ENCODE measurements around the gene HNF4A.

Gene HNF4A

DNA sequence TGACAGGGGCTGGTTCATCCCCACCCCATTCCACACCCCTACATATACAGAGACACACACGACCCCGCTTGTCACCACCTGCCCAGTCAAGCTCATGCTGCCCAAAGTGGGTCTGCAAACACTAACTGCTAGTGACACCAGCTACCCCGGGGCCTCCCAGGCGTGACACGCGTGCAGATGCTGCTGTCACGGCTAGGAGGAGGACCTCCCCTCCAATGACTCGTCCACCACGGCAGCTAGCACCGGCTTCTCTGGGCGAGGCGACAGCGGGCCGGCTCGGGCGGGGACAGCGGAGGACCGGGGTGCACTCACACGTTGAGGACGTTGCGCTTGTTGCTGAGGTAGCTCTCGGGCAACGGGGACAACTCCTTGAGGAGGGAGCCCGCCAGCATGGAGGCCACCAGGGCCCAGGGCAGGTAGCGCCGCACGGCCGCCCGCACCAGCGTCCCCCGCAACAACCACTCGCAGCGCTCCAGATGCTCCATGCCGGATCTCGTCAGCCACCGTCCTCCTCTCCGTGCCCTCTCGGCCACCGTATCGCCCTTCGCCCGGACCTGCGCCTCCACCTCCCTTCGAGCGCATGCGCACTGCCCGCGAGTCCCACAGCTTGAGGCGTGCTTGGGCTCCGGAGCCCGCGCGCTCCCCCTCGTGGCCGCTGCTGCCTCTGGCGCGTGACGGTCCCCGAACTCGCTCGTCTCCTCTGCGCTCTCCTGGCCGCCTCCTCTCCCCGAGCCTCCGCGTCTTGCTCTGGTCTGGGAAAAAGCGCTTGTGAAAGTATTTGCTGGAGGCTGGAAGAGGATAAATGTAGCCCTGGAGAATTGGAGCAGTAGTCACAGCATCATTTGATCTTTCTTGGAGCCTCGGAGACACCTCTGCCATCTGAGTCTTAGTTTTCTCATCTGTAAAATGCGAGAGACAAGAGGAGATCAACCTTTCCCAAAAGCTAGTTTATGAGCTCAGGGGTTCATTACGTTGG lies 44.5 kb upstream of the HNF4A start, which contains the start of gene FITM2:
TSS of gene FITM2 (minus strand) at position 539 of the 976 bp plus-strand sequence. CDS start at position 485, 54 bp downstream.
- Histone ChIP-seq H3K27ac (ENCODE audit: low read length) (no peak within 1 kb of the TSS), H3K4me2 (ENCODE audit: low read length) (peak within 1 kb of the TSS; percentile 93), H3K27me3 (ENCODE audit: low read depth, low read length) (no peaks in the 10 kb centered on the region), H3K36me3 (replicated peaks; ENCODE audit: low read depth, low read length) (no peaks in the 10 kb centered on the region), H2AFZ (ENCODE audit: low read depth, low read length) (peak within 1 kb of the TSS; percentile 99), H3K4me1 (ENCODE audit: low read length) (peaks cover 9% of the 10 kb centered on the region), H3K9me3 (ENCODE audit: insufficient read depth, low read length) (no peaks in the 10 kb centered on the region), H3K9ac (ENCODE audit: low read length) (peak within 1 kb of the TSS; percentile 76), H3K79me2 (ENCODE audit: low read length) (peaks cover 15% of the 10 kb centered on the region), H4K20me1 (ENCODE audit: insufficient read depth, low read length) (no peaks in the 10 kb centered on the region), H3K4me3 (ENCODE audit: low read length) (peak within 1 kb of the TSS; percentile 79)
- TF ChIP-seq EZH2phosphoT487 (IDR thresholded peaks at IDR 0.05; ENCODE audit: low read depth), result no peak
- TF ChIP-seq, protein P1, sequence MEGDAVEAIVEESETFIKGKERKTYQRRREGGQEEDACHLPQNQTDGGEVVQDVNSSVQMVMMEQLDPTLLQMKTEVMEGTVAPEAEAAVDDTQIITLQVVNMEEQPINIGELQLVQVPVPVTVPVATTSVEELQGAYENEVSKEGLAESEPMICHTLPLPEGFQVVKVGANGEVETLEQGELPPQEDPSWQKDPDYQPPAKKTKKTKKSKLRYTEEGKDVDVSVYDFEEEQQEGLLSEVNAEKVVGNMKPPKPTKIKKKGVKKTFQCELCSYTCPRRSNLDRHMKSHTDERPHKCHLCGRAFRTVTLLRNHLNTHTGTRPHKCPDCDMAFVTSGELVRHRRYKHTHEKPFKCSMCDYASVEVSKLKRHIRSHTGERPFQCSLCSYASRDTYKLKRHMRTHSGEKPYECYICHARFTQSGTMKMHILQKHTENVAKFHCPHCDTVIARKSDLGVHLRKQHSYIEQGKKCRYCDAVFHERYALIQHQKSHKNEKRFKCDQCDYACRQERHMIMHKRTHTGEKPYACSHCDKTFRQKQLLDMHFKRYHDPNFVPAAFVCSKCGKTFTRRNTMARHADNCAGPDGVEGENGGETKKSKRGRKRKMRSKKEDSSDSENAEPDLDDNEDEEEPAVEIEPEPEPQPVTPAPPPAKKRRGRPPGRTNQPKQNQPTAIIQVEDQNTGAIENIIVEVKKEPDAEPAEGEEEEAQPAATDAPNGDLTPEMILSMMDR (IDR thresholded peaks at IDR 0.05; ENCODE audit: low read depth, low read length), result peak; percentile 98

DNA sequence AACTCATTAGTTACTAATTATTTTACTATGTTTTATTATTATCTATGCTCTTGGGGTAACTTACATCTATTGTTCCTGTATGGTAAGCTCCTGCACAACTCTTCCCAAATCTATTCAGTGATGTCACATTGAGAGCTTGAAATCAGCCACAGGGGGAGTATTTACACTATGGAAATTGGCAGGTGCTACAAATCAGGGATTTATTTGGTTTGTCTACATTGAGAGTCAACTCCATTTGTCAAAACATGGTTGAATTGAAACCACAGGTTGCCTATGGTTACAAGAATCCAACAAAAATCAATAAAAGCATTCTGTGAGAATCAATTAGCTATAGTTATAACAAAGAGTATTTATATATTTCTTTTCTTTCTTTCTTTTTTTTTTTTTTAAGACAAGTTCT lies 40.6 kb upstream of the HNF4A start:
- Histone ChIP-seq H3K79me2 (ENCODE audit: low read length) (peaks cover 9% of the 10 kb centered on the region), H2AFZ (ENCODE audit: low read depth, low read length) (no peak overlapping the region), H4K20me1 (ENCODE audit: insufficient read depth, low read length) (no peaks in the 10 kb centered on the region), H3K4me3 (ENCODE audit: low read length) (no peak overlapping the region), H3K27me3 (ENCODE audit: low read depth, low read length) (peaks cover 18% of the 10 kb centered on the region; the same call in 1 of the 2 replicates), H3K36me3 (replicated peaks; ENCODE audit: low read depth, low read length) (no peaks in the 10 kb centered on the region), H3K4me1 (ENCODE audit: low read length) (peaks cover 5% of the 10 kb centered on the region), H3K4me2 (ENCODE audit: low read length) (no peak overlapping the region), H3K27ac (ENCODE audit: low read length) (no peak overlapping the region), H3K9ac (ENCODE audit: low read length) (no peak overlapping the region), H3K9me3 (ENCODE audit: insufficient read depth, low read length) (no peaks in the 10 kb centered on the region; the same call in 1 of the 2 replicates)
- no peak for TF ChIP-seq EZH2phosphoT487 (IDR thresholded peaks at IDR 0.05; ENCODE audit: low read depth)
- TF ChIP-seq, protein P1 (IDR thresholded peaks at IDR 0.05; ENCODE audit: low read depth, low read length), result no peak

DNA sequence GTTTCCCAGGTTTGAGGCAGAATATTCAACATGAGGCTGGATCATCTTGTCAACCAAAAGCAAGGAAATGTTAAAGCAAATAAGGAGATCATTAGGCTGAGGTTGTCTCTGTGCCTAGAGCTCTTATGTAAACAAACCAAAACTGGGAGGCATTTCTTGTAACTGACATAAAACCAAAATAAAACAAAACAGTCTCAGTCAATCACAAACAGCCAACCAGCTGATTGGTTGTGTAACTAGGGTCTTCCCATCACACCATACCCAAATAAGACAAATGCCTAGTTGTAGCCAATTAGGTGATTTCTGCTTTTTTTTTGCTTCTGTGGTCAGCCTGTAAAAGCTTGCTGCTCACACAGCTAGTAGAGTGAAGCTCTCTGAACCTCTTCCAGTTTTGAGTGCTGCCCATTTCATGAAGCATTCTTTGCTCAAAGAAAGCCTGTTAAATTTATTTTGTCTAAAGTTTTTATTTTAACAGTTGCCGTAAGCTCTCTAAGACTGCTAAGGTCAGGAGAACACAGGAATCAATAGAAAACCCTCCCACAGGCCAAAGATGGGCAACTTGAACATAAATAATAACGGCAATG lies 35.6 kb upstream of the HNF4A start:
- H4K20me1 ChIP-seq (ENCODE audit: insufficient read depth, low read length), result no peaks in the 10 kb centered on the region
- peaks cover 24% of the 10 kb centered on the region; the same call in 1 of the 2 replicates for H3K27me3 ChIP-seq (ENCODE audit: low read depth, low read length)
- H3K4me1 ChIP-seq (ENCODE audit: low read length), result no peaks in the 10 kb centered on the region
- TF ChIP-seq, protein P1 (IDR thresholded peaks at IDR 0.05; ENCODE audit: low read depth, low read length), result no peak
- no peak for TF ChIP-seq EZH2phosphoT487 (IDR thresholded peaks at IDR 0.05; ENCODE audit: low read depth)
- H3K79me2 ChIP-seq (ENCODE audit: low read length), result no peaks in the 10 kb centered on the region
- no peaks in the 10 kb centered on the region; the same call in 1 of the 2 replicates for H3K9me3 ChIP-seq (ENCODE audit: insufficient read depth, low read length)
- H3K36me3 ChIP-seq (replicated peaks; ENCODE audit: low read depth, low read length), result no peaks in the 10 kb centered on the region
- no peak overlapping the region for H3K27ac ChIP-seq (ENCODE audit: low read length)
- H2AFZ ChIP-seq (ENCODE audit: low read depth, low read length), result no peak overlapping the region
- H3K4me3 ChIP-seq (ENCODE audit: low read length), result no peak overlapping the region
- no peak overlapping the region for H3K4me2 ChIP-seq (ENCODE audit: low read length)
- no peak overlapping the region for H3K9ac ChIP-seq (ENCODE audit: low read length)

DNA sequence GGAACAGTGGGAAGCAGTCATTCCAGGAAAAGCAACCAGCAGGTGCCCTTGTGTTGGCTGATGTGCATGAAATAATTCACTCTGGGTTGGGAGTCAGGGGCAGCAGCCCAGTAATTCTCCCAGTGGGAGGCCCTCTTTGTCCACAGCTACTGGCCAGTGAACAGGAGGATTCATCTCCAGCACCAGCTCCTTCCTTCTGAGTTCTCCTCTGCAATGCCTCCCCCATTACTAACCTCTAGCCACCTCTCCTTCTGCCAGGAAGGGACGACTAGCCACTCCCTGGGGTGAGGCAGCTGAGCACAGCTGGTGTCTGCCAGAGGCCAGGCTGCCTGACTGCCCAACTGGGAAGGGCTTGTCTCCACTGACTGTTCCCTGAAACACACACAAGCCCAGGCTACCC lies 31.2 kb upstream of the HNF4A start:
- no peaks in the 10 kb centered on the region for H4K20me1 ChIP-seq (ENCODE audit: insufficient read depth, low read length)
- peaks cover 5% of the 10 kb centered on the region; the same call in 1 of the 2 replicates for H3K4me1 ChIP-seq (ENCODE audit: low read length)
- TF ChIP-seq, protein P1 (IDR thresholded peaks at IDR 0.05; ENCODE audit: low read depth, low read length), result no peak
- no peak for TF ChIP-seq EZH2phosphoT487 (IDR thresholded peaks at IDR 0.05; ENCODE audit: low read depth)
- H3K9ac ChIP-seq (ENCODE audit: low read length), result no peak overlapping the region
- no peaks in the 10 kb centered on the region for H3K36me3 ChIP-seq (replicated peaks; ENCODE audit: low read depth, low read length)
- no peaks in the 10 kb centered on the region for H3K79me2 ChIP-seq (ENCODE audit: low read length)
- H3K27ac ChIP-seq (ENCODE audit: low read length), result no peak overlapping the region
- H3K27me3 ChIP-seq (ENCODE audit: low read depth, low read length), result peaks cover 10% of the 10 kb centered on the region; the same call in 1 of the 2 replicates
- H3K9me3 ChIP-seq (ENCODE audit: insufficient read depth, low read length), result no peaks in the 10 kb centered on the region; the same call in 1 of the 2 replicates
- H3K4me2 ChIP-seq (ENCODE audit: low read length), result no peak overlapping the region
- no peak overlapping the region for H2AFZ ChIP-seq (ENCODE audit: low read depth, low read length)
- H3K4me3 ChIP-seq (ENCODE audit: low read length), result no peak overlapping the region
